Measurements from ENCODE around the gene FEZF1.

The FEZF1 gene

DNA sequence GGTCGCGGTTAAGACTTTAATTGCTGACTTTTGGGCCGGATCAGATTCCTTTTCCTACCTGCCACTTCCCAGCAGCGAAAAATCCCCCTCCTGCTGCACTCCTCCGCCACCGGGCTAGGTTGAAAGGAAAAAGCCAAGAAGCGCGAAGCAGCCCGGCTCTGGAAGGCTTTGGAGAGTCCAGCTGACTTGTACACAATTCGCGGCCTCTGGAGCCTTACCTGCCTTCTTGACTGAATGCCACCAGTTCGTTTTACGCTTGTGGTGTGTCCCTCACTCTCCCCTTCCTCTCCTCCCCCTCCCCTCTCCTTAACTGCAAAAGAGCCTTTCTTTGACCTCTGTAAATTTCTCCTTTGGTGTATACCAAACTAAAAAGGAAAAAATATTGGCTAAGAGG lies 2.7 kb upstream of the FEZF1 start:
- TF ChIP-seq, protein P1, sequence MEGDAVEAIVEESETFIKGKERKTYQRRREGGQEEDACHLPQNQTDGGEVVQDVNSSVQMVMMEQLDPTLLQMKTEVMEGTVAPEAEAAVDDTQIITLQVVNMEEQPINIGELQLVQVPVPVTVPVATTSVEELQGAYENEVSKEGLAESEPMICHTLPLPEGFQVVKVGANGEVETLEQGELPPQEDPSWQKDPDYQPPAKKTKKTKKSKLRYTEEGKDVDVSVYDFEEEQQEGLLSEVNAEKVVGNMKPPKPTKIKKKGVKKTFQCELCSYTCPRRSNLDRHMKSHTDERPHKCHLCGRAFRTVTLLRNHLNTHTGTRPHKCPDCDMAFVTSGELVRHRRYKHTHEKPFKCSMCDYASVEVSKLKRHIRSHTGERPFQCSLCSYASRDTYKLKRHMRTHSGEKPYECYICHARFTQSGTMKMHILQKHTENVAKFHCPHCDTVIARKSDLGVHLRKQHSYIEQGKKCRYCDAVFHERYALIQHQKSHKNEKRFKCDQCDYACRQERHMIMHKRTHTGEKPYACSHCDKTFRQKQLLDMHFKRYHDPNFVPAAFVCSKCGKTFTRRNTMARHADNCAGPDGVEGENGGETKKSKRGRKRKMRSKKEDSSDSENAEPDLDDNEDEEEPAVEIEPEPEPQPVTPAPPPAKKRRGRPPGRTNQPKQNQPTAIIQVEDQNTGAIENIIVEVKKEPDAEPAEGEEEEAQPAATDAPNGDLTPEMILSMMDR (IDR thresholded peaks at IDR 0.05; ENCODE audit: low read depth, low read length, missing control alignments), result no peak
- H3K4me3 ChIP-seq (ENCODE audit: low read depth, low read length), result no peak overlapping the region
- DNase-seq (ENCODE audit: low read depth), result no peak

DNA sequence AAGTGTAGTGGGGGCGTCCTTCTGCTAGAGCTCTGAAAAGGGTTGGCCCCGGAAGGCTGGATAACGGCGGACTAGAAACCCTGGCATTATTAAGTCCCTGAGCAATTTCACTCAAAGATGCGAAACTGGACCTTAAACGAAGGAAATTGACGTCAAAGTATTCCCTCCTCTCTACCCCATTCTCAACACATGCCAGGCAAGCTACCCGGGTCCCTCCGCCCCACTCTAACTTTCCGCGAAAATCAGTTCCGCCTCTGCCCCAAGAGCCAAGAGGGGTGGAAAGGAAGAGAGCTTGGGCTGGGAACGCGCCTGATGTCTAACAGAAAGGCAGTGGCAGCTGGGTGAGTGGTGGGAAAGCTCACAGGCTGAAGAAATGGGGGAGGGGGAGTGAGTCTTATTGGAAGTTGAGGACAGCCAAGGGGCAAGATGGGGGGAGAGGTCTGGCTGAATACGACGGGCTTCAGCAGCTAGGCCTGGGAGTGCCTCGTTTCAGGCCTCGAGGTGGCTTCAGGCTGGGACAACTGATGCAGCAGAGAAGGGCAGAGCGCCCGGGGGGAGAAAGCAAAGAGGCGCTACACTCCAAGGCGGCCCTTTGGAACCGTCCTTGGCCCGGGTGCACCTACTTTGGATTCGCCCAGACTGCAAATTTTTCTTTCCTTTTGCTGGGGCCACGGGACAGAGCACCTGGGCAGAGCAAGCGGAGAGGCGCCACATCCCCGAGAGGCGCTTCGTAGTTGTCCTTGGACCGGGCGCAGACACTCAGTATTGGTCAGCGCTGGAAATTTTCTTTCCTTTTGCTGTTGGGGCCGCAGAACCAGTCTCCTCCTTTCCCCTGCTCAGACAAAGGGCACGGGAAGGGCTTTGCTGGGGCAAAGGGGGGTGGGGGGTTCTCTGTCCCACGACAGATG lies 2.0 kb upstream of the FEZF1 start:
- TF ChIP-seq, protein P1 (IDR thresholded peaks at IDR 0.05; ENCODE audit: low read depth, low read length, missing control alignments), result no peak
- H3K4me3 ChIP-seq (ENCODE audit: low read depth, low read length), result no peak overlapping the region
- DNase-seq (ENCODE audit: low read depth), result no peak

DNA sequence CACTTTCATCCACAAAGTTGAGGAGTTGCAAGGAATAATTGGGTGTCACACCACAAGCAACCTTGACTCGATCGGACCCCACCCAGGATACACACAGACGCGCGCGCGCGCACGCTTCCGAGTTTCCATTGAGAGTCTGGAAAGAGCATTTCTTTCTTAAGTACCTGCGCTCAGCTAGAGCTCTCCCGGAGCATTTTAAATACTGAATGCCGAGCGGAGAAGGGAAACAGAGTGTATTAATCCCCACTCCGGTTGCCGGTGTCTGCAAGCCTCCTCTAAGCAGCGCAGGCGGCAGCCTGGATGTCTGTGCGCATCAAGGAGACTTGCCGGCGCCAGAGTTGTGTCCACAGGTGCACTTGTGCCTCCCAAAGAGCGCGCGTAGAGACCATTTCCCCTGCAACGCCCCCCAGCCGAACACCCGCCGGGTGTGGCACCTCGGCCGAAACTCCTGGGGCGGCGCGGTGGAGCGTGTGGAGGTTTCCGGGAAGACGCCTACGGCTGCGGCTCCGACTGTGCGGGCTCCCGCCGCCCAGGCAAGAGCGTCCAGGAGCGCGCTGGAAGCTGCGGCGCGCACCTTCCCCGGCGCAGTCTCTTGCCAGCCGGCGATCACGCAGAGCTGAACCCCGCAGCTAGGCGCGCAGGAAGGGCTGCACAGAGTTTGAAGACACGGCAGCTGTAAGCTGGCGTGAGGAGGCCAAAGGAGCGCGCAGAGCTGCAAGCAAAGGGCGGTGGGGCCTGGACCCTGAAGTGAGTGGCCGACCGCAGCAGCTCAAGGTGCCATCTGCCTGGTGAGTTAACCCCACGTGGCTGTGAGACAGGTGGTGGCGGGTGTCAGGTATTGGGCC lies 1.1 kb upstream of the FEZF1 start:
- TF ChIP-seq, protein P1 (IDR thresholded peaks at IDR 0.05; ENCODE audit: low read depth, low read length, missing control alignments), result no peak
- no peak for DNase-seq (ENCODE audit: low read depth)
- no peak overlapping the region for H3K4me3 ChIP-seq (ENCODE audit: low read depth, low read length)

DNA sequence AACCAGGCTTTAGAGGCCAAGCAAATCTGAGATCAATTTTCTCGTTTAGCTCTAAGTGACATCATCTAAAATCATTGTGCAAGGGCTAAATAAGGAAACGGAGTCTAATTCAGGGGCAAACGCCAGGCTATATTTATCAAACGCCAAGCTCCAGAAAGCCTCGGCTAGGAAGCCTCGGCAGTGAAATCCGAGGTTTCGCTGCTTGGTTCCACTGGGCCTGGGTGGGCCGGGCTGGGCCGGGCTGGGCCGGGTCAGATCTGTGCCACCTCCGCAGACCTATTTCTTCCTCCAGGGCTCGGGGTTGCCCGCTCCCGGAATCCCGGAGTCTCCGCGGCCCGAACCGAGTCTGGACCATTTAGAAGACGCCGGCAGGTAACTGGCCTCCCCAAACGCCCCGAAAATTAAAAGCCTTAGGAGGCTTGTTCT lies 459 bp upstream of the FEZF1 start:
- TF ChIP-seq, protein P1 (IDR thresholded peaks at IDR 0.05; ENCODE audit: low read depth, low read length, missing control alignments), result no peak
- no peak for DNase-seq (ENCODE audit: low read depth)
- H3K4me3 ChIP-seq (ENCODE audit: low read depth, low read length), result no peak overlapping the region

DNA sequence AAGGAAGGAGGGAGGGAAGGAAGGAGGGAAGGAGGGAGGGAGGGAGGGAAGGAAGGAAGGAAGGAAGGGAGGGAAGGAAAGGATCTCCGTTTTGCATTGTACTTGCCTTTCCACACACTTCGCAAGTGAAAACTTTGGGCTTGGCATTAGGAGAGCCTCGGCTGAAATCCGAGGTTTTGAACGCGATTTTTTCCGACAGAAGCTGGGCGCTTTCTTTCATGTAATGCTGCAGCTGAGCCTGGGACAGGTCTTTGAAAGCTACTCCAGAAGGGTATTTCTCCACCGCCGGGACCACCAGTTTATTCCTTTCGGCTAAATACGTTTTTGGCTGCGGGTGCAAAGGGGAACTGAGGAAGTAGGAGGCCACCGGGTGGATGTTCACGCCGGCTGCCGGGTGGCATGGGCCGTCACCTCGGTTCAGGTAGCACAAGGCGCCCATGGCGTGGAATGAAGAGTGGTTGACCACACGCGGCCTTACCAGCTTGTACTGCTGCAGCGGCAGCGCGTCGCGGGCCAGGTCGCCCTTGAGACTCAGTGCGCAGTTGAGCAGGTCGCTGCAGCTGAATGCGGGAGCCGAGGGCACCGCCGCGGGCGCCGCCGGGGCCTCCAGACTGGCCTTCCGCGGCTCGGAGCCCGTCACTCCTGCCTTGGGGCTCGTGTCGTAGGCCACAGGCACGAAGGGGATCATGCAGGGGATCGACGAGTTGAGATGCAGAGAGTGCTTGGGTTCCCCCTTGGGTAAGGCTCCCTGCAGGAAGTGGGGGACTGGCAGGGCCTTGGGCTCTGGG lies 825 bp downstream of the FEZF1 start:
- TF ChIP-seq, protein P1 (IDR thresholded peaks at IDR 0.05; ENCODE audit: low read depth, low read length, missing control alignments), result no peak
- no peak for DNase-seq (ENCODE audit: low read depth)
- H3K4me3 ChIP-seq (ENCODE audit: low read depth, low read length), result no peak overlapping the region

DNA sequence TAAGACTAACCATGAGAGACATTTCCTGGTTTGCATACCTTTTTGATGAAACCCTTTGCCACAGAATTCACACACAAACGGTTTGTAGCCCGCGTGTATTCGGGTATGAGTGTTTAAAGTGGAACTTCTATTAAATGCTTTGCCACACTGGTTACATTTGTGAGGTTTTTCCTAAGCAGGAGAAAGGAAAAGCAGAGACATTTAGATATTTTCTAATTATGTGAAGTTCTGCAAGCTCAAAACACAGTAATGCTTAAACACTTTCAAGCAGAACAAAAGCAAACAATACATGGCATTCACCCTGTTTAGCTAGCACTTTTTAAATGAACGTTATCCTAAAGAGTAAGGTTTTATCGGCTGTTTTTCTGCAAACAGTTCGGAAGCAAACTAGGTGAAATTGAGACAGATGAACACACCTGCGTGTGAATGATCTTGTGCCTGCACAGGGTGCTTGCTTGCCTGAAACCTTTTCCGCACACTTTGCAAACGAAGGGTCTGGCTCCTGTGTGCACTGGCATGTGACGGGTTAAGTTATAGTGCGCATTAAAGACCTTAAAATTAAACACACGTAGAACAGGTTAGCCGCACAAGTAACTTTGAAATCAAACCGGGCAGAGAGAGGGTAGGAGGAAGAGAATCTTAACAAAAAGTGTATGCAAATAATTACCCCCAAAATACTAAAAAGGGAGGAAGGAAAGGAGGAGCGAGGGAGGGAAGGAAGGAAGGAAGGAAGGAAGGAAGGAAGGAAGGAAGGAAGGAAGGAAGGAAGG lies 1.6 kb downstream of the FEZF1 start:
- DNase-seq (ENCODE audit: low read depth), result no peak
- H3K4me3 ChIP-seq (ENCODE audit: low read depth, low read length), result no peak overlapping the region
- TF ChIP-seq, protein P1 (IDR thresholded peaks at IDR 0.05; ENCODE audit: low read depth, low read length, missing control alignments), result no peak
